Neural cell (in vitro differentiated cells): ENCODE data around the gene ENO1.

Source experiments
- CTCF ChIP-seq: fragments of 450-650 bp; IDR thresholded peaks from 2 replicates; pipeline ENCODE4 v1.5.1; 2014; ENCODE audit warnings: antibody characterized with exemption, mild to moderate bottlenecking, moderate library complexity; ENCODE audit not compliant: poor library complexity, severe bottlenecking
- EP300 ChIP-seq: fragments of 450-650 bp; conservative IDR thresholded peaks from 2 replicates; pipeline ENCODE4 v1.6.1; 2014; ENCODE audit warnings: antibody characterized with exemption, mild to moderate bottlenecking, moderate library complexity; ENCODE audit not compliant: poor library complexity, severe bottlenecking
- EZH2 ChIP-seq: fragments of 200-600, 300-800 bp; shearing (Covaris generic), sonication (generic); IDR thresholded peaks from 2 replicates; pipeline ENCODE4 v1.6.1; 2014; ENCODE audit warnings: antibody characterized with exemption, low read length, borderline replicate concordance, mild to moderate bottlenecking; ENCODE audit not compliant: insufficient read depth, poor library complexity, severe bottlenecking
- MXI1 ChIP-seq: fragments of 450-650 bp; conservative IDR thresholded peaks from 2 replicates; pipeline ENCODE4 v1.6.1; 2014; ENCODE audit warnings: antibody characterized with exemption, mild to moderate bottlenecking; ENCODE audit not compliant: poor library complexity, severe bottlenecking
- POLR2AphosphoS5 ChIP-seq: IDR thresholded peaks from 2 replicates; pipeline ENCODE4 v1.6.1; 2012
- RAD21 ChIP-seq: fragments of 450-650 bp; conservative IDR thresholded peaks from 2 replicates; pipeline ENCODE4 v1.6.1; 2014; ENCODE audit warnings: antibody characterized with exemption, mild to moderate bottlenecking, moderate library complexity
- SMC3 ChIP-seq: fragments of 450-650 bp; conservative IDR thresholded peaks from 2 replicates; pipeline ENCODE4 v1.6.1; 2014; ENCODE audit warnings: antibody characterized with exemption, mild to moderate bottlenecking, moderate library complexity; ENCODE audit not compliant: poor library complexity
- TF ChIP-seq, protein P1 (sequence below): IDR thresholded peaks from 2 replicates; pipeline ENCODE4 v1.6.1; 2012; ENCODE audit warnings: borderline replicate concordance

DNA sequence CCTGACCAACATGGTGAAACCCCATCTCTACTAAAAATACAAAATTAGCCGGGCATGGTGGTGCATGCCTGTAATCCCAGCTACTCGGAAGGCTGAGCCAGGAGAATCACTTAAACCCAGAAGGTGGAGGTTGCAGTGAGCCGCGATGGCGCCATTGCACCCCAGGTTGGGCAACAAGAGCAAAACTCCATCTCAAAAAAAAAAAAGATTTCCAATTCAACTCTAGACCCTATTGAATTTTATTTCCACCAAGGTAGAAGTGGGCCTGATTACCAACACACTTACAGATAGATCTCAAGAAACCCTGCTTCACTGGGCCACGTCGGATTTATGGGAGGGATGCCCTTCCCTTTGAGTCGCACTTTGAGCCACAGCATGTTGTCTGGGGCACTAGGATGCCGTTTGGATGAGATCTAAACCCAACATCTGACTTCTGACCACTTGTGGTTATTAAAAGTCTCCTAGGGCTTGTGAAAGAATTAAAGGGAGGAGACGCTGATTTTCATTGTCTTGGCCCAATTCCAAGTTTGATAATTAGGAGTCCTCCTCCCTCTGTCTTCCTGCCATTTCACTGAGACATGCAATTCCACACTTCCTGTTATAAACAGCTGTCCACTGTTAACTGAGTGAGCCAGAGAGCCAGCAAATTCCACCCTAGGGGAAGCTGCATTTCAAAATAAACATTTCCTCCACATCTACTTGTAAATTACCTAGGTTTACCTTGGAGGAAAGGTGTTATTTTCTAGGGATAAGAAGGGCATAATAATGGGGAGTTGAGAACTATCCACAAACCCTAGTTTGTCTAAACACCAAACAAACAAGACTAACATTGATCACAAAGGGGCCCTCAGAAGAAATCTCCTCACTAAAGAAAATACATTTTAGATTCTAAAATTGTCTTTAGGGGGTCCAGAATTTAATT, 55.9 kb downstream of the ENO1 start:
- TF ChIP-seq SMC3 (no peak), CTCF (no peak), EZH2 (no peak), MXI1 (no peak), EP300 (no peak), POLR2AphosphoS5 (no peak), RAD21 (no peak)
- TF ChIP-seq, protein P1, sequence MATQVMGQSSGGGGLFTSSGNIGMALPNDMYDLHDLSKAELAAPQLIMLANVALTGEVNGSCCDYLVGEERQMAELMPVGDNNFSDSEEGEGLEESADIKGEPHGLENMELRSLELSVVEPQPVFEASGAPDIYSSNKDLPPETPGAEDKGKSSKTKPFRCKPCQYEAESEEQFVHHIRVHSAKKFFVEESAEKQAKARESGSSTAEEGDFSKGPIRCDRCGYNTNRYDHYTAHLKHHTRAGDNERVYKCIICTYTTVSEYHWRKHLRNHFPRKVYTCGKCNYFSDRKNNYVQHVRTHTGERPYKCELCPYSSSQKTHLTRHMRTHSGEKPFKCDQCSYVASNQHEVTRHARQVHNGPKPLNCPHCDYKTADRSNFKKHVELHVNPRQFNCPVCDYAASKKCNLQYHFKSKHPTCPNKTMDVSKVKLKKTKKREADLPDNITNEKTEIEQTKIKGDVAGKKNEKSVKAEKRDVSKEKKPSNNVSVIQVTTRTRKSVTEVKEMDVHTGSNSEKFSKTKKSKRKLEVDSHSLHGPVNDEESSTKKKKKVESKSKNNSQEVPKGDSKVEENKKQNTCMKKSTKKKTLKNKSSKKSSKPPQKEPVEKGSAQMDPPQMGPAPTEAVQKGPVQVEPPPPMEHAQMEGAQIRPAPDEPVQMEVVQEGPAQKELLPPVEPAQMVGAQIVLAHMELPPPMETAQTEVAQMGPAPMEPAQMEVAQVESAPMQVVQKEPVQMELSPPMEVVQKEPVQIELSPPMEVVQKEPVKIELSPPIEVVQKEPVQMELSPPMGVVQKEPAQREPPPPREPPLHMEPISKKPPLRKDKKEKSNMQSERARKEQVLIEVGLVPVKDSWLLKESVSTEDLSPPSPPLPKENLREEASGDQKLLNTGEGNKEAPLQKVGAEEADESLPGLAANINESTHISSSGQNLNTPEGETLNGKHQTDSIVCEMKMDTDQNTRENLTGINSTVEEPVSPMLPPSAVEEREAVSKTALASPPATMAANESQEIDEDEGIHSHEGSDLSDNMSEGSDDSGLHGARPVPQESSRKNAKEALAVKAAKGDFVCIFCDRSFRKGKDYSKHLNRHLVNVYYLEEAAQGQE = no peak
